ENCODE data around the gene PTPN7.
"Not testable (repeated sequence)": the region's sequence is repeated elsewhere in the genome, so short reads cannot be mapped to it uniquely, and the experiment has no call there.

Gene PTPN7

DNA sequence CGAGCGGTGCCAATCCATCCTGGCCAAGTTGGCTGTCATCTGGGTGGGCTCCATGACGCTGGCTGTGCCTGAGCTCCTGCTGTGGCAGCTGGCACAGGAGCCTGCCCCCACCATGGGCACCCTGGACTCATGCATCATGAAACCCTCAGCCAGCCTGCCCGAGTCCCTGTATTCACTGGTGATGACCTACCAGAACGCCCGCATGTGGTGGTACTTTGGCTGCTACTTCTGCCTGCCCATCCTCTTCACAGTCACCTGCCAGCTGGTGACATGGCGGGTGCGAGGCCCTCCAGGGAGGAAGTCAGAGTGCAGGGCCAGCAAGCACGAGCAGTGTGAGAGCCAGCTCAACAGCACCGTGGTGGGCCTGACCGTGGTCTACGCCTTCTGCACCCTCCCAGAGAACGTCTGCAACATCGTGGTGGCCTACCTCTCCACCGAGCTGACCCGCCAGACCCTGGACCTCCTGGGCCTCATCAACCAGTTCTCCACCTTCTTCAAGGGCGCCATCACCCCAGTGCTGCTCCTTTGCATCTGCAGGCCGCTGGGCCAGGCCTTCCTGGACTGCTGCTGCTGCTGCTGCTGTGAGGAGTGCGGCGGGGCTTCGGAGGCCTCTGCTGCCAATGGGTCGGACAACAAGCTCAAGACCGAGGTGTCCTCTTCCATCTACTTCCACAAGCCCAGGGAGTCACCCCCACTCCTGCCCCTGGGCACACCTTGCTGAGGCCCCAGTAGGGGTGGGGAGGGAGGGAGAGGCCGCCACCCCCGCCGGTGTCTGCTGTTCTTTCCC is 32.4 kb downstream of the PTPN7 start:
- DNase-seq: no peak

DNA sequence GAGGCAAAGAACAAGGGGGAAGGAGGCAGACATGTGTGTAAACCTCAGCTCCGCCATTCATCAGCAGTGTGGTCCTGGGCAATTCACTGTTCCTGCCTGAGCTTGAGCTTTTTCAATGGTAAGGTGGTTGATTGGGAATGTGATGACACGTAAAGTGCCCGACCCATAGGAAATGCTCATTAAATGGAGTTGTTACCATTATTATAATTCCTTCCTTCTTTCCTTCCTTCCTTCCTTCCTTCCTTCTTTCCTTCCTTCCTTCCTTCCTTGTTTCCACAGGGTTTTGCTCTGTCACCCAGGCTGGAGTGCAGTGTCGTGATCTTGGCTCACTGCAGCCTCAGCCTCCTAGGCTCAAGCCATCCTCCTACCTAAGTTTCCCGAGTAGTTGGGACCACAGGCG is 33.3 kb downstream of the PTPN7 start:
- no peak for DNase-seq

DNA sequence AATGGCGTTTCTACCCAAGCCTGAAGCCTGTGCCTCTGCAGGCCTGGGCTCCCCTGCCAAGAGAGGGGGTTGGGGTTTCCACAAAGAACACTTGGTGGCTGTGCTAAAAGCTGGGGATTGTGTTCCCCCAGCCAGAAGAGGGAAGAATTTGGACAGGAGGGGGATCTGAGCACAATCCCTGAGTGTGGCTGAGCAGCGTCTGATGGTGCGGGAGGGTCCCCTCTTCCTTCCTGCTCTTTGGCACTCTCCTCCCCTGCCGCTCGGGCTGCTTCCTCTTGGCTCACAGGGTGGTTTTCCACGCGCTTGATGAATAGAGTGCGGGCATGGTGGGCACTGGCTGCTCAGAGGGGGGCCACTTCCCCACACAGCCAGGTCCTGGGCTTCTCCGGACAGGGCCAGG is 34.0 kb downstream of the PTPN7 start:
- DNase-seq: no peak

DNA sequence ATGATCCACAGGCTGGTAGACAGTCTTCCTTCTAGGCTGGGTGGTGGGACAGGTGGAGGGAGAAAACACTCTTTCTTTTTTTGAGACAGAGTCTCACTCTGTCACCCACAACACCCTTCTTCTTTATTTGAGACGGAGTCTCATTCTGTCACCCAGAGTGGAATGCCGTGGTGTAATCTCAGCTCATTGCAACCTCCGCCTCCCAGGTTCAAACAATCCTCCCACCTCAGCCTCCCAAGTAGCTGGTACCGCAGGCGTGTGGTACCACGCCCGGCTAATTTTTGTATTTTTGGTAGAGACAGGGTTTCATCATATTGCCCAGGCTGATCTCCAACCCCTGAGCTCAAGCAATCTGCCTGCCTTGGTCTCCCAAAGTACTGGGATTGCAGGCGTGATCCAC is 34.8 kb downstream of the PTPN7 start:
- no peak for DNase-seq

DNA sequence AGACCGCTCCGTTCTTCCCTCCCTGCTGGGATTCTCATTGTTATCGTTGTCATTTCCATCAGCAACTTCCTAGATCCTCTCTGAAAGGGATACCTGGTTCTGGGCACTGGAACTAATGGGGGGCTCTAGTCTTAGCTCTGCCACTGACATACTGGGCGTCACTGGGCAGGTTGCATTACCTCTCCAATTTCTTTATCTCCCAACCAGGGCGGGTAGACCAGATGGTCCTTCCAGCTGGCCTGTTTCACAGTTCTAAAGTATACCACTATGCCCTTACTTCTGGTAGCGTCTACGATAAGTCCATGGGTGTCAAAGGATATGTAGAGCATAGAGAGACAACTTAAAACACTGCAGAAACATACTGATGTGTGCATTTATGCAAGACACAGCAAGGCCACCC is 36.3 kb downstream of the PTPN7 start:
- no peak for DNase-seq

DNA sequence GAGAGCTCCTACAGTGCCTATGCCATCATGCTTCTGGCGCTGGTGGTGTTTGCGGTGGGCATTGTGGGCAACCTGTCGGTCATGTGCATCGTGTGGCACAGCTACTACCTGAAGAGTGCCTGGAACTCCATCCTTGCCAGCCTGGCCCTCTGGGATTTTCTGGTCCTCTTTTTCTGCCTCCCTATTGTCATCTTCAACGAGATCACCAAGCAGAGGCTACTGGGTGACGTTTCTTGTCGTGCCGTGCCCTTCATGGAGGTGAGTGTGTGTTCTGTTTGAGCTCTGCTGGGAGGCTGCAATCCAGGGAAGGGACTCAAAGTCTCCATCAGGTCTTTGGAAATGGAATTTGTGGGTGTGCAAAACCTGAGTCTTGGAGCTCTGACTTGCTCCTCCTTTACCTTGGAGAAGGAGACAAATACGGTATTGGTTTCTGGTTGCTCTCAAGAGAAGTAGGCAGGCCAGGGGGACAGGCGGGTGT is 37.0 kb downstream of the PTPN7 start:
- no peak for DNase-seq

DNA sequence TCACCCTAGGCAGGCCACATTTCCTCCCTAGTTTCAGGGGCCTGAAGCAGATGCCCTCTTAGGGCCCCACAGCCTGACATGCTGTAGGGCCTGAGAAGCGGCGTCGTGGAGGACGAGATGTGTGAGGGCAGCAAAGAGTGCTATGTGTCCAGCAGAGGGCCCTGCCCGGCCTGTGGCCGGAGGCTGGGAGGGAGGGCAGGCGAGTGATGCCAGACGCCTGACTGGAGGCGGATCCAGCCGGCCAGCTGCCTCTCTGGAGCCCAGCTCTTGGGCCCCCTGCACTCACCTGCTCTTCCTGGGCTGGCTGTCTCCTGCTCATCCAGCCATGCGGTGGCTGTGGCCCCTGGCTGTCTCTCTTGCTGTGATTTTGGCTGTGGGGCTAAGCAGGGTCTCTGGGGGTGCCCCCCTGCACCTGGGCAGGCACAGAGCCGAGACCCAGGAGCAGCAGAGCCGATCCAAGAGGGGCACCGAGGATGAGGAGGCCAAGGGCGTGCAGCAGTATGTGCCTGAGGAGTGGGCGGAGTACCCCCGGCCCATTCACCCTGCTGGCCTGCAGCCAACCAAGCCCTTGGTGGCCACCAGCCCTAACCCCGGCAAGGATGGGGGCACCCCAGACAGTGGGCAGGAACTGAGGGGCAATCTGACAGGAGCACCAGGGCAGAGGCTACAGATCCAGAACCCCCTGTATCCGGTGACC is 37.6 kb downstream of the PTPN7 start, which contains the start of gene GPR37L1:
Gene GPR37L1 (plus strand): TSS at position 279 of the 697 bp plus-strand sequence. CDS start 47 bp downstream, at position 326.
- DNase-seq: no peak

DNA sequence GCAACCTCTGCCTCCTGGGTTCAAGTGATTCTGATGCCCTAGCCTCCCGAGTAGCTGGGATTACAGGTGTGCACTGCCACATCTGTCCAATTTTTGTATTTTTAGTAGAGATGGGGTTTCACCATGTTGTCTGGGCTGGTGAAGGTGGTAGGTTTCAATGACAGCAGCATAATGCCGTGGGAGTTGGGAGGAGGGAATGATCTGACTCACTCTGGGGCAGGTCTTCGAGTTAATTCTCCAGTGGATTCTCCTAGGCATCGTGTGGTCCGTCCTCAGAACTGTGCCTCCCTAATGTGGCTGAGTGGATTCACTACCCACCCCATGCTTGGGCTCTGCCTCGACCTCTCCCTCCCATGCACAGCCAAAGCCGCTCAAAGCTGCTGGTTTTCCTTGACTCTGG is 39.4 kb downstream of the PTPN7 start:
- DNase-seq: no peak

DNA sequence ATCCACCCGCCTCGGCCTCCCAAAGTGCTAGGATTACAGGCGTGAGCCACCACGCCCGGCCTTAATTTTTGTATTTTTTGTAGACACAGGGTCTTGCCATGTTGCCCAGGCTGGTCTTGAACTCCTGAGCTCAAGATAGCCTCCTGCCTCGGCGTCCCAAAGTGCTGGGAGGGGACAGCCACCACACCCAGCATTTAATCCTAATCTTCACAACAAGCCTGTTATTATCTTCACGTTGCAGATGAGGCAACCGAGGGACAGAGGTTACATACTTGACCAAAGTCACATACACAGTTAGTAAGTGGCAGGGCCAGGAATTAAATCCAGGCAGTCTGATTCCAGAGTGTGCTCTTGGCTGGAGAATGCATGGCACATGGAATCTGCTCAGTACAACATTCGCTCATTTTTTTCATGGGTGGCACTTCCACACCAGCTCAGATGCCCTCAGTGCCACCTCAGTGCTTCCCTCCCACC is 42.5 kb downstream of the PTPN7 start:
- no peak for DNase-seq

DNA sequence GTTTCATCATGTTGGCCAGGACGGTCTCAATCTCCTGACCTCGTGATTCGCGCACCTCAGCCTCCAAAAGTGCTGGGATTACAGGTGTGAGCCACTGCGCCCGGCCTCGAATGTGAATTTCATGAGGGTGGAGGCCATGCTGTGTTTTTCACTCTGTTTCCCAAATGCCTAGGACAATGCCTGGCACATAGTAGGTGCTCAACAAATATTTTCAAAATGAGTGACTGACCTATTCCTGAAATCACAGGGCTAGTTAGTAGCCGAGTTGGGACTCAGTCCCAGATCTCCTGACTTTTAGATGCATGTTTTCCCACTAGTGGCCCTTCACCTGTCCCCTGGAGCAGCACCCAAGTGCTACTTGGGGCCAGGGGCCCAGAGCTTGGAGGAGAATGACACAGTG is 44.1 kb downstream of the PTPN7 start:
- DNase-seq: no peak

DNA sequence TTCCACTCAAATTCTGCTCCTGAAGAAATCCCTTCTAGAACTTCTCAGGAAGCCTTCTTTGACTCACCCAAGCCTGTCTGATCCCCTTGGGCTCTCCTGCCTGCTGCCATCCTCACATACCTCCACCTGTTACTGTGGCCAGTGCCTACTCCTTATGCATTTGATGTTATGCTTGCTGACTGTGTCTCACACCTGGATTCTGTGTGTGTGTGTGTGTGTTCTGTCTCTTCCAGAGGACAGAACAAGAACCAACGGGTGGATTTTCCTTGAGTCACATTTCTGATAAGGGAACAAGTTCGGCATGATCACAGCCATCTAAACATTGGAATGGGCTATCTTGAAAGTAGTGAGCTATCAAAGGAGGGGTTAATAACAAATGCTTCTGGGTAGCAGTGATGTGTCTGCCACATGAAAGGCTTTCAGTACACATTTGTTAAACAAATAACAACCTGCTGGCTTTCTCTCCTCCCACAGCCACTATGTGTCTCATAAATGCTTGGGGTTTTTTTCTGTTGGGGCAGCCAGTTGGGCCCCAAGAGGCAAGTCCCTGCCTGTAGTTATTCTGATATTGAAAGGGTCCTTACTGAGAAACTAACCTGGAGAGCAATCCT is 46.6 kb downstream of the PTPN7 start:
- peak; percentile 20 for DNase-seq

DNA sequence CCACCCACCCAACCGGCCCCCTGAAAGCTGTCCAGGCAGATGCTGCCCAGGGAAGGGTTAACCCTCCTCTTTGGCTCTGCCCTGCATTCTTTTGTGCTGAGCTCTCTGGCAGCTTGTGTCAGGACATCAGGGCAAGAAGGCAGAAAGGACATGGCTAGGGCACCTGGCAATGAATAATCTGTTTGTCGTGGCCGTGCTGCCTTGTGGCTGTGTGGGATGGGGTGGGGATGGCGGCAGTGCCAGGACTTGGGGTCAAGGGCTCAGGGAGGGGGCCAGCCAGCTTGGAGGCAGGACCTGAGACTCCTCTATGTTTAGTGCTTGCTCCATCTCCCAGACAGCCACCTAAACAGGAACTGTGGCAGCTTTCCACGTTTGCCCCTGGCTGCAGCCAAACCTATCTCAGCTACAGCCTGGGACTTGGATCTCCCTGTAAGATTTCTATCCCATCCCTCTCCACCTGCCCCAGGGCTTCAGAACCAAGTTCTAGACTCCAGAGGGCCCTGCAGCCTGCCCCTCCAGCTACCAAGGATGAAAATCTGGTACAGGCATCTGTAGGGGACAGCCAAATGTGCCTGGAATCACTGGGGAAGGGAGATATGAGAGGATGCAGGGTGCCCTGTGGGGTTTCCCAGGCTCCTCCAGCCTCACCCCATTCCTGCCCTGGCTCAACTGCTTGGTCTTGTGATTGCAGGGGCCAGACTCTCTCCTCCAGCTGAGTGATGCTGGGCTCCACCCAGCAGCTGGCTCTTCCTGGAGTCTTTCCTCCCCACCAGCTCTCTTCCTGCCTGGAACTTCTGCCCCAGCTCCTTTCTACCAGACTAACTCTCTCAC is 47.3 kb downstream of the PTPN7 start:
- peak; percentile 33 for DNase-seq

DNA sequence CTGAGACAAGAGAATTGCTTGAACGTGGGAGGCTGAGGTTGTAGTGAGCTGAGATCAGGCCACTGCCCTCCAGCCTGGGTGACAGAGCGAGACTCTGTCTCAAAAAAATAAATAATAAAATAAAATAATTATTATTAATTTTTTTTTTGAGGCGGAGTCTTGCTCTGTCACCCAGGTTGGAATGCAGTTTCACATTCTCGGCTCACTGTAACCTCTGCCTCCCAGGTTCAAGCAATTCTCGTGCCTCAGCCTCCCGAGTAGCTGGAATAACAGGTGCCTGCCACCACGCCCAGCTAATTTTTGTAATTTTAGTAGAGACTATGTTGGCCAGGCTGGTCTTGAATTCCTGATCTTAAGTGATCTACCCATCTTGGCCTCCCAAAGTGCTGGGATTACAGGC is 48.8 kb downstream of the PTPN7 start:
- not testable (repeated sequence) for DNase-seq

DNA sequence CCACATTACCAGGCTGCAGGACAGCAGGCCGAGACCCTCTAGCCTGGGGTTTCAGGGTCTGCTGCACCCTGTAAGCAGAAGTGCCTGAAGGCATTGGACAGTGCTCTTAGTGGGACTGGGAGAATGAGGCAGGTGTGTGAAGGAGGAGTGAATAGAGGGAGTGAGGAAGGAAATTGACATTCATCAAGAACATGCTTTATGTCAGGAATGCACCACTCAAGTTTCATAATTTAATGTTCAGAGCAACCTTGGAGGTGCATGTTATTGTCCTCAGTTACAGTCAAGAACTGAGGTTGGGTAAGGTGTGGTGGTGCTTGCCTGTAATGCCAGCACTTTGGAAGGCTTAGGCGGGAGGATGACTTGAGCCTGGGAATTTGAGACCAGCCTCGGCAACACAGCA is 49.4 kb downstream of the PTPN7 start:
- no peak for DNase-seq

DNA sequence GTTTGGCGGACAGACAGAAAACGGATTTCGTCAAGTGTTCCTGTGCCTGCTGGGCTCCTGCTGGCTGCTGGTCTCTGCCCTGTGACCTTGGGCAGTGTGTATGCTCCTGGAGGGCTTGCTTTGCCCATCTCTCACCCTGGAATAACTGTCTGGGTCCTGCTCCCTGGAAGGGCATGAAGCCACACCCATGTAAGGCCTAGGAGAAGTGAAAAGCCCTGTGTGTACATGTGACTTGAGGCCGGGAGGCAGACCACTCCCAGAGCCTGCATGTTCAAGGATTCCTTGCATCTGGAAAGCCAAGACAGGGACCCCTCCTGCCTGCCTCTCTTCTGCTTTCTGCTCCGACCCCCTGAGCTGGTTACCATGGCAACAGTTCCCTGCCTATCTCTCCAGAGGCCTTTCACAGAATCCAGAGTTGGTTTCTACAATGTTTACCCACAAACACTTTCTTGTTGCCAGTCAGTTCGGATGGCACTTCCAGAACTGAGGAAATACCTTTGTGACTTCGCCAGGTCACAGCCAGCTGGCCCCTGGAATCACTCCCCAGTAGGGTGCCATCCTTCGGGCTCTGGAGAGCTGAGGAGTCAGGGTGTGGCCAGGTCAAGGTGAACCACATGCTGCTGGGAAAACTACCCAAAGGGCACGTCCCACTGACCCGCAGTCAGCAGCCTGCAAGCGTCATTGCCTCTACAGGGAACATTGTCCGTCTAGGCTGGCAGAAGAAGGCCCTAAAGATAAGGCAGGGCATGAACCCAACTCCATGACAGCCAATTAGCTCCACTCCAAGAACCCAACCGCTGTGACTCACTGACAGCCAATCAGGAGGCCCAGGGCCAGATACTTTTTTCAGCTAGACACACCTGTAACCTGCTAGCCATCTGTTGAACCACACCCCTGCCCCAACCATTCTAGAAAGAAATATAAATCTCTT is 52.3 kb downstream of the PTPN7 start:
- DNase-seq: peak; percentile 93

DNA sequence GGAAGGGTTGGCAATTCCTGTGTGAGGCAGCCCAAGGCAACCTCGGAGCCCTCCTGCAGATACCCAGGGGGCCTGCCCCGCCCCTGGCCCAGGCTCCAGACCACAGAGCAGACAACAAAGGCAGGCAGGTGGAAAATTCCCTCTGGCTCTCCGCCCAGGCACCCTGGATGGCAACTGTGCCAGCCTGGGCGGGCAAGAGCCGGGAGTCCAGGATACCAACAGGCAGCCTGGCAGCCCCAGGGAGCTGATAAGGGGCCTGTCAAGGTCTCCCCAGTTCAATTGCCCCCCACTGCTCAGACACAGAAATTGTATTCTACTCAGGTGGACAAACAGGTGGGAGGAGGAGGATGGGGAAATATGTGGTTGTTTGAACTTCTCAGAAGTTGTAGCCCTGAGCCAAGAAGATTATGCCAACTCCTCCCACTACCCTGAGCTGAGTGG is 53.1 kb downstream of the PTPN7 start:
- peak; percentile 96 for DNase-seq

DNA sequence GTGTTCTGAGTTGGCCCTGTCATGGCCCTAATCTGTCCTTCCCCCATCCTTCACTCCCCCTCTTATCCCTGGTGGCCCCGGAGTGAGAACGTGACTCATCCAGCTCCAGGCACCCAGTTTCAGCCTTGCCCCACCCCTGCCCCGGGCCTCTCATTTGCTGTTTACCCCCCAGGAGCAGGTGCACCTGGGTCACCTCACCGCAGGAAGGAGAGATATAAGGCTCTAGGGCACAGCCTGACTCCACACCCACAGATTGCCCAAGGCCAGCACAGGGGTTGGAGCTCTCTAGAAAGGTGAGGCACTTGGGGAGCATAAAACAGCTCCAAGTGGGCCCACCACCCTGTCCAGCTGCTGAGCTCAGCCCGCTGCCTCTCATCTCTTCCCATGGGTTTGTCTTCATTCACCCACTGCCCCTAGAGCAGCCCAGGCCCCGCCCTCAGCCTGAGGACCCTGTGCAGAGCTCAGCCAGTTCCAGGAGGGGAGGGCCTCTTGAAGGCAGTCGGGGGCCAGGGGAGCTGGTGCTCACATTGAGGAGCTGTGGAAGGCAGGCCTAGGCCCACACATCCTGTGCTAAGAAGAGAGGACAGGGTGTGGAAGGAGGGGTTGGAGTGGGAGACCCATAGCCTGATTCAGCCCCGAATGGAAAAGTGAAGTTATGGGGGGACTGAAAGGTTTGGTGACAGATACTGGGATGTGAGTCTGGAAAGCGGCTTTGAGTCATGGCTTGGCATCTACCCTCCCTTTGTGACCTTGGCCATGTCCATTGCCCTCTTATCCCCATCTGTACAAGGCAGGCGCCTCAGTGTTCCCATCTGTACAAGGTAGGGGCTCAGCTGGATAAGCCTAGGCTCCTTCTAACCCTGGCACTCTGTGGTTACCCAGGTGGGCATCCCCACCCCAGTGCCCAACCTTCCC is 53.8 kb downstream of the PTPN7 start:
- DNase-seq: peak; percentile 66

DNA sequence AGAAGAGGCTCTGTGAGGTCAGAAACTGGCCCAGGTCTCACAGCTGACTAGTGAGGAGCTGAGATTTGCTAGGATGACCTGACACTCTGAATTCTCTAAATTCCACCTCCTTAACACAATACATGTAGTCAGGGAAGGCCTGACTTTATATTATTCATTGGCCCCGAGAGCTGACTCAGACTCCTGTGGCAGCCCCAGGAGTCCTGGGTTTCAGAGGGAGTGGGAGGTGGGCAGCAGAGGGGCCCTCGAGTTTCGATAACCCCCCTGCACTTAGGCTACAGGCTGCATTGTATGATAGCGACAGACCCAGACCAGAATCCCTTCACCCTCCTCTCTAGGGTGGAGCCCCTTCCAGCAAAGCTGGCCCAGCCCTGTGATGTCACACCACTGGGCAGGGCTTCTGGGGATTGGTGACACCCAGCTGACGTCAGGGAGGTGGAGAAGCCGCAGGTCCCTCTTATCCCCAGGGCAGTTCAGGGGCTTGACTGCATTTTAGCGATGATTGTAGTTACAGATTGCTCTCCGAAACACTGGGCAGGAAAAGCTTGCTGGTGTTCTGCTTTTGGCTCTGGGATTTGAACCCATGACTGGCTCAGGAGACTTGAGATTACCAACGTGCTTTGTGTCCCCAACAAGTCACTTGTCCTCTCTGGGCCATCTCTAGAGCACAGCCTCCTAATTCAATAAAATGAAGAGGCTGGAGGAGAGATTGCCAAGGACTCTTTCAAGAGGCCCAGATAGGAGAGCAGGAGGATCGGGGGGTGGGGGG is 54.6 kb downstream of the PTPN7 start:
- peak; percentile 65 for DNase-seq

DNA sequence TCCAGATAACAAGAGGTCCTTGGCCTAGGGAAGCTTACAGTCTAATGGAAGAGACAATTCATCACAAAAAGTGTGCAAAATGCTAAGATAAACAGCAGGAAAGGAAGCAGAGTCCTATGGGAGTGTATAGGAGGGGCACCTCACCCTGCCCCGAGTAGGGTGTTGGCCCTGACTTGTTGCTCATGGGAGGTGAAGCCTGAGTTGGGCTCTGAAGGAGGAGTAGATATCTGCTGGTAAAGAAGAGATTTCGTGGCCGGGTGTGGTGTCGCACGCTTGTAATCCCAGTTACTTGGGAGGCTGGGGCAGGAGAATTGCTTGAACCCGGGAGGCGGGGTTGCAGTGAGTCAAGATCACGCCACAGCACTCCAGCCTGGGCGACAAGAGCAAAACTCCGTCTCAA is 56.3 kb downstream of the PTPN7 start:
- DNase-seq: no peak

DNA sequence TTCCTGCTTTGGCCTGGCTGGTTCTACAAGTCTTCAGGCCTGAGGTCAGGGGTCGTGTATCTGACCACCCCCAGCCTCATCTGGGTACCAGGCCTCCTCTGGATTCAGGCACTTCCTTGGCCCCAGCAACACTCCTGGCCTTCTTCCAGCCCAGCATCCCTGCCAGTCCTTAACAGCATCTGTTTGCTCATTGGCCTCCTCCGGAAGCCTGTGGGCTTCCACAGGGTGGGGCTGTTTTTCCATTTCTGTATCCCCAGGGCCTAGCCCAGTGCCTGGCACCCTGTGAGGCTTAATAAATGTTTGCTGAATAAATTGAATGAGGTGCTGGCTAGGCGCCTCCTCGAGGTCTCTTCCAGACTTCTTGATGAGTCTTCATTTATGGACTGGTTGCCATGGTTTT is 59.2 kb downstream of the PTPN7 start:
- peak; percentile 24 for DNase-seq
